ENCODE data around the gene PLD1. TPM values are rescaled to one million over a fixed set of nuclear protein-coding genes. Genes with fewer than 3 reads are reported as not detected.

Gene PLD1
- total and polyA plus RNA-seq, 9 donors = 24.6 to 125 (median 52.1) TPM

- Histone ChIP-seq H3K4me1 (ENCODE audit: insufficient read depth) (no peaks in the 10 kb centered on the region), H3K27ac (no peak overlapping the region), H3K27me3 (no peaks in the 10 kb centered on the region), H3K4me3 (no peak overlapping the region), H3K9me3 (no peaks in the 10 kb centered on the region), H3K36me3 (no peaks in the 10 kb centered on the region)
- intact Hi-C loops (cut with DNase I) = no loop called here
- TF ChIP-seq POLR2A (IDR thresholded peaks at IDR 0.05) (no peak), CTCF (IDR thresholded peaks at IDR 0.05) (no peak), EP300 (IDR thresholded peaks at IDR 0.05) (no peak)
- no peak for DNase-seq
- WGBS, 3 donors = 94 to 97% (median 96%) methylated on average over 4 of the region's 4 CpGs
These were observed 208.2 kb downstream of the PLD1 start for GRCh38 chr3:171602072-171602471.

- Histone ChIP-seq H3K4me3 (no peak overlapping the region), H3K9me3 (no peaks in the 10 kb centered on the region), H3K36me3 (no peaks in the 10 kb centered on the region), H3K4me1 (ENCODE audit: insufficient read depth) (no peaks in the 10 kb centered on the region), H3K27ac (no peak overlapping the region), H3K27me3 (no peaks in the 10 kb centered on the region)
- intact Hi-C loops (cut with DNase I) = no loop called here
- WGBS, 3 donors = 84 to 86% (median 85%) methylated on average over 6 of the region's 6 CpGs
- no peak for TF ChIP-seq CTCF (IDR thresholded peaks at IDR 0.05)
- no peak for TF ChIP-seq POLR2A (IDR thresholded peaks at IDR 0.05)
- TF ChIP-seq EP300 (IDR thresholded peaks at IDR 0.05) = no peak
- DNase-seq = no peak
These were observed 210.3 kb downstream of the PLD1 start for GRCh38 chr3:171600030-171600429.

- DNase-seq = no peak
- Histone ChIP-seq H3K27ac (no peak overlapping the region), H3K36me3 (no peaks in the 10 kb centered on the region), H3K27me3 (no peaks in the 10 kb centered on the region), H3K4me1 (ENCODE audit: insufficient read depth) (no peaks in the 10 kb centered on the region), H3K4me3 (no peak overlapping the region), H3K9me3 (no peaks in the 10 kb centered on the region)
- WGBS, 3 donors = 81 to 89% (median 89%) methylated on average over 3 of the region's 3 CpGs
- intact Hi-C loops (cut with DNase I) = no loop called here
- TF ChIP-seq EP300 (IDR thresholded peaks at IDR 0.05) = no peak
- no peak for TF ChIP-seq POLR2A (IDR thresholded peaks at IDR 0.05)
- no peak for TF ChIP-seq CTCF (IDR thresholded peaks at IDR 0.05)
These were observed 211.3 kb downstream of the PLD1 start for GRCh38 chr3:171598990-171599389.

- Histone ChIP-seq H3K27me3 (no peaks in the 10 kb centered on the region), H3K36me3 (no peaks in the 10 kb centered on the region), H3K27ac (no peak overlapping the region), H3K4me1 (ENCODE audit: insufficient read depth) (no peaks in the 10 kb centered on the region), H3K4me3 (no peak overlapping the region), H3K9me3 (no peaks in the 10 kb centered on the region)
- no peak for DNase-seq
- TF ChIP-seq CTCF (IDR thresholded peaks at IDR 0.05) (no peak), EP300 (IDR thresholded peaks at IDR 0.05) (no peak), POLR2A (IDR thresholded peaks at IDR 0.05) (no peak)
- intact Hi-C loops (cut with DNase I) = no loop called here
These were observed 217.5 kb downstream of the PLD1 start for GRCh38 chr3:171592786-171593185.

- no peak overlapping the region for H3K27ac ChIP-seq
- H3K27me3 ChIP-seq = no peaks in the 10 kb centered on the region
- DNase-seq = no peak
- H3K4me1 ChIP-seq (ENCODE audit: insufficient read depth) = no peaks in the 10 kb centered on the region
- intact Hi-C loops (cut with DNase I) = no loop called here
- H3K4me3 ChIP-seq = no peak overlapping the region
- no peaks in the 10 kb centered on the region for H3K36me3 ChIP-seq
- no peaks in the 10 kb centered on the region for H3K9me3 ChIP-seq
- TF ChIP-seq EP300 (IDR thresholded peaks at IDR 0.05) (no peak), CTCF (IDR thresholded peaks at IDR 0.05) (no peak), POLR2A (IDR thresholded peaks at IDR 0.05) (no peak)
These were observed 219.2 kb downstream of the PLD1 start for GRCh38 chr3:171591070-171591469.
